ENCODE measurements around the gene HOXC6. TPM values are rescaled to one million over a fixed set of nuclear protein-coding genes. Genes with fewer than 3 reads are reported as not detected.

The HOXC6 gene
- polyA plus RNA-seq, 5 donors, result 1.2 to 5.7 (median 2.4) TPM

DNA sequence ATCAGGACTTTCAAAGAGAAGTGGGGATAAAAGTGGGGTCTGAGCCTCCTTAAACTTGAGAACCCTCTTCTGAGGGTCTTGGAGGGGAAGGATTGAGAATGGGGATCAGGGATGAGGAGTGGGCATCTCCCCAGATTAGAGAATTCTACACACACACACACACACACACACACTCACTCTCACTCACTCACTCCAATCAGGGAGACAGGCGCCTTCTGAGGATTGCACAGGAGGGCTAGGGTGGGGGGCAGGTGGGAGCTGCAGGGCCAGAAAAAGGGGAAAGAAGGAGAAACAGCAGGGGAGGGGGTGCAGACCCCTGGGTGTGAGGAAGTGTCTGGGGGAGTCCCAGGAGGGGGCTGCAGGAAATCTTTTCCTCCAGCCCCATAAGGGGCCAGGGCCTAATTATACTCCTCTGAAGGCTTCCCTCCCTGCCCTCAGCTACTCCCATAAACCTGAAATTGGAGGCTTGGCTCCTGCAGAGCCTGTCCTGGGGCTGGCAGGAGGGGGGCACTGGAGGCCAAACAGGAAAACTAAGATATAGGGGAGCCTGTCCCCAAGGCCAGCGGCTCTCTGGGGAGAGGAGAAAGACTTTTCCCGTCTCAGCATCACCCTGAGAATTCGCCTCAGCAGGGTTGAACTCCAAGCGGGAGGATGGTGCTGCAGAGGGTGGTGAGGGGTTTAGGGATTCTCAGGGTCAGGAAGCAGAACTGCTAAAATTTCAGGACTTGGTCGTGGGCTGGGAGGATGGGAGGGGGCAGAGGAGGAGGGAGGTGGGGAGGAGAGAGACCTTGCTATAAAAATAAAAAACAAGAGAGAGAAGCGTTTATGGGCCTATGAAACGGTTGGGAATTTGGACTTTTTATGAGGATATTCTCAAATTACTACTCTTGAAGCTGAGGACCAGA is 26.7 kb upstream of the HOXC6 start:
- DNase-seq, result no peak

DNA sequence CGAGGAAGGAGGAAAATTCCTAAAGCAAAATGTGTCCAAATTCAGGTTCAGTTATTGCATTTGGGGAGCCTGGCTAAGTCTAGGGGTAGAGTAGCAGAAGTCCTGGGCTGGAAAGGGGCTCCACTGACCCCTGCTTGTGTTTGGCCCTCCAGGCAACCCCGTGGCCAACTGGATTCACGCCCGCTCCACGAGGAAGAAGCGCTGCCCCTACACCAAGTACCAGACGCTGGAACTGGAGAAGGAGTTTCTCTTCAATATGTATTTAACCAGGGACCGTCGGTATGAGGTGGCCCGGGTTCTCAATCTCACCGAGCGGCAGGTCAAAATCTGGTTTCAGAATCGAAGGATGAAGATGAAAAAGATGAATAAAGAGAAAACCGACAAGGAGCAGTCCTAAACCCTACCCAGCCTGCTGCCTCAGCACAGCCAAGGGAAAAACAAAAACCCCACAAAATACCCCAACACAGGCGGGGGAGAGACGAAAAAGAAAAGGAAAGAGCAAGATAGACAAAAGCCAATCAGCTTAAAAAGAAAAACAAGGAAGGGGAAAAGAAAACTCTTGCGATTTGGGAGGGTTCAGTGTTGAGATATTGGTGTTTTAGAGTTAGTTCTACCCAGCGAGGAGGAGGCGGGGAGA is 25.8 kb upstream of the HOXC6 start:
- DNase-seq, result no peak

DNA sequence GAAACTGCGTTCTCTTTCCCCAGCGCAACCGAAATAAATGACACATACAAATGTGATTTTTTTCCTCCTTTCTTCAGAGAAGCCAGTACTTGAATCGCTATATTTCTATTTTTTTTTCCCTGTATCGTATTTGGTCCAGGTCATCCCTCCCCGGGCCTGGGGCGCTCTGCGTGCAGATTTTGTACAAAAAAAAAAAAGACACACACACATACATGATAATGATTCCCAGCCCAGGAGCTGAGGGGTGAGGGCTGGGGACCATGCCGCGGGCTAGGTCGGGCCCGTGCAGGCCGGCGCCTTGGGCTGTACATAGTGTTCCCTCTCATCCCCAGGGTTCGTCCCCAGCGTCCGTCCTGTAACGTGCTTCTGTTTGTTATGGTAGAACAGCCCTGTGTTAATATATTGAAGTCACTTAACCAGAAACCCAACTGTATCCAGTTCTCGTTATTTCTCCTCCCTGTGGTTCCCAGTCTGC is 25.3 kb upstream of the HOXC6 start:
- no peak for DNase-seq

DNA sequence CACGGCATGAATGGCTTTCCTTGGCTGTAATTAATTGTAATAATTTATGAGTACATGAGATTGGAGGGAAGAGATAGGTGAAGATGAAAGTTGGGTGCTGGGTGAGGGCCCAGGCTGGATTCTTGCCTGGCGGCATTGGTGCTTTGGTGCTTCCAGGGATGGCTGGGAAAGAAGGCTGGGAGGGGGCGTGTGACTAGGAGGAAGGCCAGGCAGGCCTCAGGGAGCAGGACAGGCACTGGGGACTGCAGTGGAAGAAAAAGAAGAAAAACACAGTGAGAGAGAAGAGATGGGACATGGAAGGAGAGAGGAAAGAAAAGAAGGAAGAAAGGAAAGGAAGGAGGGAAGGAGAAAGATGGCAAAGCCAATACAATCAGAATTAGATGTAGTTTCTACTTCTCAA is 24.6 kb upstream of the HOXC6 start:
- DNase-seq, result no peak

DNA sequence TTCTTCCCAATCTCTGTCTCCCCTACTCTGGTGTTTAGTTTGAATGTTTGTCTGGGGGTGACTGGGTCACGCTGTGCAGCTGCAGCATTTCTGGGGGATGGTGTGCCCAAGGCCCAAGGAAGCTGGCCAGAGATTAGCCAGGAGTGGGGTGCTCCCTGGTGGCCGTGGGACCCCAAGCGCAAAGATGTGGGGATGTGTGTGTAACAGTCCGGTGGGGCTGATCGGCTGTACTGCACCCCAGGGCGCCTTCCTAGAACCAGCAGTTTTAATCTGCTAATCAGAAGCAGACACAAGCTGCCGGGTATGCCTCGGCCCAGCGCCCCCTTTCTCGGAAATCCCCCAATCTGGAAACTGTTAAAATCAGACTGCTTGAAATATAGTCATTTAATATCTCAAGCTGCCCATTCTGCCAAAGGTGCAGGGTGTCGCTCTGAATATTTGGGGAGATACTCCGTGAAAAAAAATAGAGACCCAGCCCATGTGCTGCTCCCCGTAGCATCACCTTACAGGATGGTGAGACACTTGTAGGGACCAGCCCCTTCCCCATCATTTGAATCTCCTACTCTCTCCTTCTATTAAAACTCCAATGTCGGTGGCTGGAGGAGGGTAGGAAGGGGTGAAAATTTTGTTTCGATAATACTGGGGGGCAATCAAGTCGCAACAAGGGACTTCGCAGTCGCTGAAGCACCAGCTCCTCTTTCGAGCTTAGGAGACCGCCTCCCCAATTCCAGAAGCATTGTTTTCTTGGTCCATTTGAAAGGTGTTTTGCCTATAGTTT is 24.0 kb upstream of the HOXC6 start:
- no peak for DNase-seq

DNA sequence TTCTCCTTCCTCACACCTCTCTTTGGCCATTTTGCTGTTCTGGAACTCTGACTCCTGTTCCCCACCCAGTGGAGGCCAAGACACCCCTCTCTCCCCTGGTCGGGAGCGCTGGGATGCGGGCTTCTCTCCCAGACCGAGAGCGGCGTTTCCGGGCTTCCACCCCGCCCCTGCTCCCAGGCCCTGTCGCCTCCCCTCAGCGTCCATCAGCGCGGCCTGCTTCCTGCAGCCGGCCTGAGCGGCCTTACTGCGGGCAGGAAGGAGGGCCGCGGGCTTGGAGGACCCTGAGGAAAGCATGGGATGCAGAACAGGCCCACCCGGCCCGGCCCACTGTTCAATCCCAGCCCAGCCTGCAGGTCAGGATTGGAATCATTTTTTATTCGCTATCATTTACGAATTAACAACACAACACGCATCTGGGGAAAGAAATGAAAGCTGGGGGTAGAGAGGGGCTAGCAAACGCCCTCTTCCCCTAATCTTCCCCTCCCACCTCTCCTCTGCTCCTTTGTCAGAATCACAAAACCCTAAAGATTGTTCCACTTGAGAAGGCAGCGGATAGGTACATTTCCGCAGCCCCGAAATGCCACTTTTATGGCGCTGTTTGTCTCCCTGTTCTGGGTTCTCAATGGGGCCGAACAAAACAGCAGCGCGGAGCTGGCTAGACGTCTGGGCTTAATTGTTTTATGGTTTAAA is 23.3 kb upstream of the HOXC6 start:
- no peak for DNase-seq

DNA sequence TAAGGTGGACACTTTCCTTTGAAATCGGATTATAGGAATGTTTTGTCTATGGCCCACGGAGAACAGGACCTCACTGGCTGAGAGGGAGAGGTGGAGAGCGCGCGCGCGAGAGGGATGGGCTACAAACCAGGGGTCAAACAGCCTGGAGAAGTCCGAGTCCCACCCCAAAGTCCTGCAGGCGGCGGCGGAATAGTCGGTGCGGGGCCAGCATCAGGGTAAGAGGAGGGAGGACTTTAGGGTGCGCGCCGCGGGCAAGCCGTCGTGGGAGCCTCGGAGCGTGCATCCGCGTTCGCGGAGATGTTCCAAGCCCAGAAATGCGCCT is 22.7 kb upstream of the HOXC6 start:
- no peak for DNase-seq

DNA sequence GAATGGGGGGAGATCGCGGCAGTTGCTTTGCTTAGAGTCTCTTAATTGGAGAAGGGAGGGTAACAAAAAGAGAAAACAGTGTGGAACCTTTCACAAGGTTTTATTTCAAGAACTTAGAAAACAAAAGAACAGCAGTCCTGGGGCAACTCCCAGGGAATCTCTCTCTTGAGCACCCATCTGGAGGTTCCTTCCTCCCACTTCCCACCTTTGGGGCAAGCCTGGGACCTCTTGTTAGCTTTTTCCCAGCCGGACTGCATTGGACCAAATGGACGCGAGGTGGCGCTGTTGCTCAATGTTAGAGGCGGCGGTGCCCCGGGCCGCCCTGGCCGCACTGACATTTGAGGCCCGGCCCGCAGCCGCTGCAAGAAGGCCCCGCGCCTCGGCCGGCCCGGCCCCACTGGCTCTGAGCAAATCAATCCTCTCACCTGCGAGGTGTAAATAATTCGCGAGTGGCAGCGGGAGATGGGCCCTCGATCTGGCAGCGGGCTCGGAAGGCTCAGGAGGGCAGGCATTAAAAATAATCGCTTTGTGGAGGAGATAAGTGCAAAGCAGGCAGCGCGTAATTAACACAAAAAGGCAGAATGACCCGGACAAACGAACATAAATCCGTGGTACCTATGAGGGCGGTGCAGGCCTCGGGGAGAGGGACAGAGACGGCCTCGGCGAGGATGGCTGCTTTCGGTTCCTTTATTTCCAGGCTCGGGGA is 22.2 kb upstream of the HOXC6 start:
- DNase-seq, result peak; percentile 80 to 84

DNA sequence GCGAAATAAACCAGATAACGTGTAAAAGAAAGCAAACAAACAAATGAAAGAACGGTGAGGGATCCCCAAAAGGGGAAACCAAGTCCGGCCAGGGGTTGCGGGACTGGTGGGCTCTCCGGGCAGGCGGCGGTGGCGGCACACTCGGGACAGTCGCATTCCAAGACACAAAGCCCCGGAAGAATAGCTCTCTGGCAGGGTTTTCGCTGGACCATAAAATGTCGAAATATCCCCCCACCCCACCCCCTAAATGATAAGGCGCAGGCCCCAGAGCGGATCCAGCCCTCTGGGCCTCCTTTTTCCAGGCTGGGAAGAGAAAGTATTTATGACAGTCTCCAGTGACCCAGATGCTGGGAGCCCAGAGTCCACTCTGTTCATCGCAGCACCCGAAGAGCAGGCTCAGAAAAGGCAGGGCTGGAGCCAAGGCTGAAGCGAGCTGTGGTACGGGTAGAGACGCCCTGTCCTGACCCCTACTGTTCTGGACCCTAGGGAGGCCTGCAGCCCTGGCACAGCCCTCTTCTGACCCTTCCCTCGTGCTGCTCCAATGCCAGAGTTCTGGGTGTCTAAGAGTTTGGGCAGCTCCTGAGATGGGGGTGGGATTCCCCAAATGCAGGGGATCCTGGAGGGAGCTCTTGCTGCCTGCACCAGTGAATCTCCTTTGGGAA is 21.6 kb upstream of the HOXC6 start:
- no peak for DNase-seq

DNA sequence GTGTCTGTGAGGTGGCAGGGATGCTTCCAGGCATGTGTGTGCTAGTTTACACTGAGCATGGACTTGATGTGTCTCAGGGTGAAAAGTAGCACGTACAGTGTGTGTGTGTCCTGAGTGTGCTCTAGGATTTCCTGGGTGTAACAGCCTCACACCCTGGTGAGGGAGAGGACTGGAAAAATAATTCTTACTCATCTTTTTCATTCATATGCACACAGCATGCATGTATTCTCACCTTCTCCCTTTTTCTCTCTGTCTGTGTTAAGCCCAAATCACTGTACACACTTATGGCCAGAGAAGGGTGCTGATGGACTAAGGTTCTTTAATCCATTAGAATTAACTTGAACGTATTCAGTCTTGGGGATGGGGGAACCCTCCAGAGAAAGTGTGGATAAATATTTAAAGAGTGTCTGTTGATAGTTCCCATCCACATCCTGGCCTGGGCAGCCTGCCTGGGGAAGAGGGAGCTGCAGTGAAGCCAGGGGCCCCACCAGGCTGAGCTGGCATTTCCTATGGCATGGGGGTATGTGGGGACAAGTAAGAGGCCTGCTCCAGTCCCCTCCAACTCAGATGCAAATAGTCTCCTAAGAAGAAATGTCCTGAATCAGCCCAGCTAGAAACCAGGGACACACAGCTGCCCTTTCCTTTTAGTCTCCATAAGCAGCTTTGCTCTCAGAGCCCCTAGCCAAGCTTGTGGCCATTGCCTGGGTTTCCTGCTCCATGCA is 20.5 kb upstream of the HOXC6 start:
- no peak for DNase-seq

DNA sequence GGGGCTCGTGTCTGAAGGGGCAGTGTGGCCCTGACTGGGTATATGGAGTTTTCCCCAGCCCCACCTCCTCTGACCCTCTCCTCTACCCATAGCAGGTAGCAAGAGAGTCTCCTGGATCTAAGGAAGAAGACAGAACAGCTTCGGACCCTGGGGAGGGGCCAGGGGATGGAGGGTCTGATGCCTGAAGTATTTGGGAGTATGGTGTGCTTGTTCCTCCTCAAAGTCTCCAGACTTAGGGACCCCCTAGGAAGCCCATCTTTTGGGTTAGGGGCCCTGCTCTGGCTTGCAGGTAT is 20.0 kb upstream of the HOXC6 start:
- no peak for DNase-seq

DNA sequence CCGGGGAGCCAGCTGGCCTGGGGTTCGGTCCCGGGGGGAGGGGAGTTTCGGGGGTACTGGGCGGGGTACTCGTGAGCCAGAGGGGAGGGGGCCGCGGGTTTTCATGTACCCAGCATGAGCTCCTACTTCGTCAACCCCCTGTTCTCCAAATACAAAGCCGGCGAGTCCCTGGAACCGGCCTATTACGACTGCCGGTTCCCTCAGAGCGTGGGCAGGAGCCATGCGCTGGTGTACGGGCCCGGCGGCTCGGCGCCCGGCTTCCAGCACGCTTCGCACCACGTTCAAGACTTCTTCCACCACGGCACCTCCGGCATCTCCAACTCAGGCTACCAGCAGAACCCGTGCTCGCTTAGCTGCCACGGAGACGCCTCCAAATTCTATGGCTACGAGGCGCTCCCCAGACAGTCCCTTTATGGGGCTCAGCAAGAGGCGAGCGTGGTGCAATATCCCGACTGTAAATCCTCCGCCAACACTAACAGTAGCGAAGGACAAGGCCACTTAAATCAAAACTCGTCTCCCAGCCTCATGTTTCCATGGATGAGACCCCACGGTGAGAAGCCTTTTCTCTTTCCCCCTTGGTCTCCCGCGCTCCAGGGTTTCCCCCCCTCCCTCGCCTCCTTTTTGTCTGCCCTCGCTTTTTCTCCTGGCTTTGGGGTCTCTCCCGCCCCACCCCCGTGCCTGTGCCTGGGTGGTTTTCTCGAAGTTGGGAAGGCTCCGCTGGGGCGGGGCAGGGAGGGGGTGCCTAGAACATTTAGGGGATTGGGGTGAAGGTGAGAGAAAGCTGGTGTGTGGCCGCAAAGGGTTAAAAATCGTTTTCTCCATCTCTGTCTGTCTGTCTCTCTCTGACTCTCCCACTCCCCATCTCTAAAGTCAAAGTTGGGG is 18.8 kb upstream of the HOXC6 start:
- DNase-seq, result no peak

DNA sequence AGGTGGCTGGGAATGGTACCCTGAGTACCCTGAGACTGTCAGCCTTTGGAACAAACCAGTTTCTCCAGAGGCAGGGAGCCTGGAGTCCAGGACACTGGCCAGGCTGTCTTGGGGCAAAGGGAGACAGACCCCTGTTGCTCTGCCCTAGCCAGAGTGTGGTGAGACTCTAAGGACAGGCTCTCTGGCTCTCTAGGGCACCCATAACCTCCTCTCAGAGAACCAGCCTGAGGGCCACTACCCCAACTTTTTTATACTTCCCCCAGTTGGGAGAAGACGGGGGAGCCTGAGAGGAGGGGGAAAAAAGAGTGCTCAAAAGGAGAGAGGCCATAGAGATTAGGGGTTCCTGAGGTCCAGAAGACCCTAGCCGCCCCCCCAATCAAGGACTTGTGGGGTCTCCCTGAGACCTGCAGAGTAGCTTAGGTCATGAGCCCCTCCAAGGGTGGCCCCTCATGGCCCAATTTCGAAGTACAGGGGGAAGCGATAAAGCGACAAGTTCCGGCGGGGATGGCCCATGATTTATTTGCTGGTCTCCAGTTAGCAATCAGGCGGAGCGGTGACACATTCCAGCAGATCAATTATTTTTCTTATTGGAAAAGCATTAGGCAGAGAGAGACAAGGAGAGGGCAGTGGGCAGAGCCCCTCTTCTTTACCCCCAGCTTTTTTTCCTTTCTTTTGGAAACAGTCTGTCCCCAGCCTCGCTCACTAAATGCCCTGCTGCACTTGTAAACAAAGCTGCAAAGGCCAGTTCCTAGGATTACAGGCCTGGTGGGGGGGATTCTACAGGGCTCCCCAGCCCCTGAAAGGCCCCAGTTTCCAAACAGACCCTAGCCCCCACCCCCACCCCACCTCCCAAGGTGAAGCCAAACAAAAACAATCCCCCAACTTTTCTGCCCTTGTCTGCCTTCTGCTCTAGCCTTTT is 17.9 kb upstream of the HOXC6 start:
- DNase-seq, result no peak

DNA sequence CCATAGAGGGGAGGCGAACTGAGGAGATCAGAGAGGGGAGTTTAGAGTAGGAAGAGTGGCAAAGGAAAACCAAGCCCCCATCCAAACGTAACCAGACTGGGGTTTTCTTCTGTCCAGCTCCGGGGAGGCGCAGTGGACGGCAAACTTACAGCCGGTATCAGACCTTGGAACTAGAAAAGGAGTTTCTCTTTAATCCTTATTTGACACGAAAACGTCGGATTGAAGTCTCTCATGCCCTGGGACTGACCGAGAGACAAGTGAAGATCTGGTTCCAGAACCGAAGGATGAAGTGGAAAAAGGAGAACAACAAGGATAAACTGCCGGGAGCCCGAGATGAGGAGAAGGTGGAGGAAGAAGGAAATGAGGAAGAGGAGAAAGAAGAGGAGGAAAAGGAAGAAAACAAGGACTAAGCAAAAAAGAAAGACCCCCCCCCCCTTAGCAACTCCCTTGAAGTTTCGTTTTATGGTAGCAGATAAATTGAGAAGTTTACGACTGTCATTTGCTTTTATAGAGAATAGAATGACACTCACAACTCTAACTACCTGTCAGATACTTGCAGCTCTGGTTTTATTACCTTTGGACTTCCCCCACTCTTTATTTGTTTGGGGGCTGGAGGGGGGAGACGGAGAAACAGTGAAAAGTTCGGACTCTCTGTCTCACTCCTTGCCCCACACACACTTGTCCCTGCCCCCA is 17.1 kb upstream of the HOXC6 start:
- DNase-seq, result no peak

DNA sequence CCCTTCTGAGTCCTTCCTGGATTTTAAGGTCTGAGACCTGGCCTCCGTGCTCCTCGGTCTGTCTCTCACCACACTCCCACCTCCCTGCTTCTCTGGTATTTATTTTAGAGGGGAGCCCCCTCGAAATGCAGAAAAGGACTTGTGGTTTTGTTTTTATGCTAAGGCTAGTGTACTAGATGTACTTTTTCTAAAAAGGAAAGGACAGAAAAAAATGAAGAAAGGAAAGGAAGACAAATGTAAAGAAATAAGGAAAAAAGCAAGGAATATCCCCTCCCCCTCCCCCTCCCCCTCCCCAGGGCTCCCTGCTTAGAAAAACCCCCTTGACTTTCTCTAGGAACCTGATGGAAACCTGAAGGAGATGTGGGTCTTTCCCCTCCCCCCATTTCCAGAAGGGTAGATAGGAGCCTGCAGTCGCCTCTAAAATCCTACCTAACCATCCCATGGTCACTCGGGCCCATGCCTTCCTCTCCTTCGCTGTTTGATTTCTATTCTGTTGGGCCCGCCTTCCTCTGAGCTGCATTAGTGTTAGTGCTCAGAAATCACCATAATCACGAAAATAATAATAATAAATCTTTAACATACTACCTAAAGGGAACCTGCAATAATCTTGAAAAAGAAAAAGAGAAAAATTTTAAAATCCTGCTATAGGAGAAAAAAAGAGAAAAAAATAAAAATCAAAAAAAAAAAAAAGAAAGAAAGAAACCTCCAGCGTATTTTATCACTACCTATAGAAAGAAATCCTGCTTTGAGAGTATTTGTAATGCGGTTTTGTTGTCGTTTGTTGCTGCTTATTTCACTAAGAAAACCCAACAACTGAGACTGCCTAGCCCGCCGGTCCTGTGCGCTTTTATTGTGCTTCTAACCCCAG is 16.3 kb upstream of the HOXC6 start:
- no peak for DNase-seq

DNA sequence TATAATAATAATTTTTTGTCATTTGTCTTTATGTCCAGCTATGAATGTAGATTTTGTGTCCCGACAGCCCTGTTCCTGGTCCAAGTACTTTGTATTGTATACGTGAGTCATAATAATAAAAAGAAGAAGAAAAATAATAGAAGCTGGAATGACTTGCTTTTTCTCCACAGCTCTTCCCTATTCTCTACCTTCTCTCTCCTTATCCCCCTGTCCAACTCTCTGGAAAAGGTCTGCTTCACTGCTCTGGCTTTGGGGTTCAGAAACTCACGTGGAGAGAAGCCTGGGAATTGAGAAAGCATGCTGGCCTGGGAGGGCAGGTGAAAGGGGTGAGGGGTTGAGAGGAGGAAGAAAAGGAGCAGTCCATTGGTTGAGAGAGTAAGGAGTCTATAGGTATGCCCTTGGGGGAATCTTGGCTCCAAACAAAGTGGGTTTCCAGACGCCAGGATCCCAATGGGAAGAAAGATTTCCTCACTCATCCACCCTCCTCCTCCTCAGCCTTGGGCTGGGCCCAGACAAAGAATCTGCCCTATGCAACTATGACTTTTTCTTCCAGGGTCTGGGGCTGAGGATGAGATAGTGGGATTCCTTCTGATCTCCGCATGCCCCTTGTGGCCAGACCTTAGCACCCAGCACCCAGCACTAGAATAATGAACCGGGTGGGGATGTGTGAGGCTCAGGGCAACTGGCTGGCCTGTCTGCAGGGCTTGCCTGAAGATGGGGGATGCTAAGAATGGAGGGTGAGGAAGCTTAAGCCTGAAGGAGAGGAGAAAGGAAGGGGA is 15.4 kb upstream of the HOXC6 start:
- DNase-seq, result no peak

Data from right lung (tissue), 5 donors.